ENCODE results near the gene TRABD. TPM values are rescaled to one million over a fixed set of nuclear protein-coding genes. Genes with fewer than 3 reads are reported as not detected.
"Not testable (repeated sequence)": the region's sequence is repeated elsewhere in the genome, so short reads cannot be mapped to it uniquely, and the experiment has no call there.

Gene TRABD
- total RNA-seq, 1 donor from 2014 or later: 45.0 TPM

DNA sequence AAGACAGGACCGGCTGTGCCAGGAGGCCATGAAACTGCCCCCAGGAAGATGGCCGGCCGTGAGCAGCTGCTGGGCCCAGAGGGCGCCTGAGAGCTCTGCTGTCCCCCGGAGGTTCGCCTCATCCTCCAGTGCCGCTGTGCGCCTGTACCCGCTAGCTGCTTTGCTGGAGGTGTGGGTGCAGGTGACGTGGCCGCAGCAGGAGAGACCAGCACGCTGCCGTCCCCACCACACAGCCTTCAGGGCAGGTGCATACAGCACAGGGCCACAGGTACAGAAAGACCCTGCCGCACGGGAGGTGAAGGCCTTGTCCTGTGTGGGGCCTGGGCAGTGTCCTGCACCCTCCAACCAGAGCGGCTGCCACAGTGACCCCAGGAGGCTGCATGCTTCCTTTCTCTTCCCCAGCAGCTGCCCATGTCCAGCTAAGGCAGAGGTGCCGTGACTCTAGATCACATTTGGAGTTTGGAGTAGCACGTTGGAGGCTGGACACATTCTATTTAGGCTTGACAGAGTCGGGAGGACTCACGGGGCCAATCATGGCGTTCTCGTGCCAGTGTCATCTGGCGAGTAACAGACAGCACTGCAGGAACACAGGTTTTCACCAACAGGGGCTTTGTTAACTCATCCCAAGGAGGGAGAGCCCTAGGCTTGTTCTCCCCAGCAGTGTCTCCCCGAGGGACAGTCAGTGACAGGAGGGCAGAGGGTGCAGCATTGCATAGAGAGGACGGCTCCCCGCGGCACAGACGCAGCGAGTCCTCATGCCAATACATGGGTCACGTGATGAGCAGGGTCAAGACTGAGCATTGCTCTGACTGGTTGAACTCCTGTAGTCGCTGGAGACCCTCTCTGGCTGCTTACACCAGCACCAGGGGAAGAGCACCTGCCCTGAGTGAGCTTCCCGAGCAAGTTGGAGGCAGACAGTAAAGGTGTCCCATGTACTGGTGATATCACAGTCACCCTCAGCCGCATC is 33.9 kb upstream of the TRABD start:
- no peak for DNase-seq (ENCODE audit: extremely low read depth, low read depth, low spot score)

DNA sequence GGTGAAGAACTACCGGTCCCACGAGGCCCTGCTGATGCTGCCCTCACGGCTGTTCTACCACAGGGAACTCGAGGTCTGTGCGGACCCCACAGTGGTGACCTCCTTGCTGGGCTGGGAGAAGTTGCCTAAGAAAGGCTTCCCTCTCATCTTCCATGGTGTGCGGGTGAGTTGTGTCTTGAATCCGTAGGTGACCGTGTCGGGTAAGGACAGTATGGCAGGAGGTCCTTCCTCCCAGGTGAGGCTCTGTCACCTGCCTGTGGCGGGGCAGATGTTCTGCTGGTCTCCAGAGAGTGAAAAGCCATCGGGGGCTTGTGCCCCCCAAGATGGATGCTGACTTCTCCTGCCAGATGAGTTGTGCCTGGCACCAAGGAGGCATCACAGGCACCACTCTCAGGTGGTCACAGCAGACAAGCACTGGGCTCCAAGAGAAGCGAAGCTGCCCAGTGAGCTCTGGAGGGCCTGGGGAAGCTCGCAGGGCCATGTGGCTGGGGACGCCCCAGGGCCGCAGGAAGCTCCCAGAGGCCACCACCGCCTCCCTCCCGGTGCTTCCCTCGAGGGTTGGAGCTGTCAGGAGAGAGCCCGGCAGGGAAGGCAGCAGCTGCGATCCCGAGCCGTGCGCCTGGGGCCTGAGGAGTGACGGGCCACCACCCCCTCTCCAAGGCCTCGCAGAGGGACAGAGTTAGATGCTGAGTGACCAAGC is 32.5 kb upstream of the TRABD start:
- no peak for DNase-seq (ENCODE audit: extremely low read depth, low read depth, low spot score)

DNA sequence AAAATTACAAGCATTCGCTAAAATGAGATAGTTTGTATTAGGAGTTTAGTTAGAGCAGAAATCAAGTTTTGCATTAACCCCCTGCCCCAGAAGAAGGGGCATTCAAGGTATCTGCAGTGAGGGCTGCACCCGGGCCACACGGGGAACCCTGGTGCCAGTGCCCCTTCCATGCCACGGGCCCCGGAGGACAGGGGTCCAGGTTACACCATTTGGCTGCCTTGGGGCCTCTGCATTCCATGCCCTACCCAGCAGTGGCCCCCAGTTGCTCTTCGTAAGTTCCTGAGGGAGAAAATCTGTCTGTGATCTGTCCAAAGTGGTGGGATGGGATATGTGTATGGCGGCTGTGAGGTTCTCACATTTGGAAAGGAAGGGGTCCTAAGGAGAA is 32.0 kb upstream of the TRABD start:
- DNase-seq (ENCODE audit: extremely low read depth, low read depth, low spot score): no peak

DNA sequence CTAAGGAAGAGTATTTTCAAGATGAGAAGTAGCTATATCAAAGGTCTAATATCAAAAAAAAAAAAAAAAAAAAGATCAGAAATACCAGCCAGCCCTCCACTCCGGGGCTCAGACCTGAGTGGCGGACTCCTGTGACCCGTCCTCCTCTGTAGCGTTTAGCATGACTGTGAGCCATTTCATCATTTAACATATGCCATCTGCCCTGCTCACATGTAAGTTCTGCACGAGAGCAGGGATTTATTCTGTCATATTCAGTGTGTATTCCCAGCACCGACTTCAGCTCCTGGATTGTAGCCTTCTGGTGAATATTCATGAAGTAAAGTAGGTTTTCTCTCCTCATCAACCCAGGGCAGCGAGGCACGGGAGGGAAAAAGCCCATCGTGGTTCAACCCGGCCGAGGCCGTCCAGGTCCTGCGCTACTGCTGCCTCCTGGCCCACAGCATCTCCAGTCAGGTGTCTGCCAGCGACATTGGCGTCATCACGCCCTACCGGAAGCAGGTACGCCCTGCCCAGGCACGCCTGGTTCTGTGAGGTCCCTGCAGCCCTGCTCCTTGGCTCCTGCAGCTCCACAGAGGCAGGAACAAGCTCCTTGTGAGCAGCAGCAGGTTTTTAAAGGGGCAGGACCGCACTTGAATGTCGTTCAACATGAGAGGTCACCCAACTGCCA is 27.9 kb upstream of the TRABD start:
- no peak for DNase-seq (ENCODE audit: extremely low read depth, low read depth, low spot score)

DNA sequence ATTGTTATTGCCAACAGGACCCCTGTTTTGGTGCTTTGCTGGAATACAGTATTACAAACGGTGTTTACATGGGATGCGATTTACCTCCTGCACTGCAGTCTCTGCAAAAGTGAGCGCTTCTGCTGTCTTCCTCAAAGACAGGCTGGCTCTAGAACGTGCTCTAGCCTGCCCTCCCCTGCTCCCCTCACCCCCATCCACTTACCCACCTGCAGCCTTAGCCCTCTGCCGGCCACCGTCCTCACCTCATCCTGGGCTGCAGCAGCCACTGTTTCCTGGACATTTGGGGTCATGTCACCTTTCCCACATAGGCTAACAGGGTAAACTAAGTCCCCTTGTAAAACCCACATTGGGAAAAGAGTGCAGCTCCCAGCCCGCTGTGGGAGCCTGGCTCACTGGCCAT is 24.8 kb upstream of the TRABD start:
- no peak for DNase-seq (ENCODE audit: extremely low read depth, low read depth, low spot score)

DNA sequence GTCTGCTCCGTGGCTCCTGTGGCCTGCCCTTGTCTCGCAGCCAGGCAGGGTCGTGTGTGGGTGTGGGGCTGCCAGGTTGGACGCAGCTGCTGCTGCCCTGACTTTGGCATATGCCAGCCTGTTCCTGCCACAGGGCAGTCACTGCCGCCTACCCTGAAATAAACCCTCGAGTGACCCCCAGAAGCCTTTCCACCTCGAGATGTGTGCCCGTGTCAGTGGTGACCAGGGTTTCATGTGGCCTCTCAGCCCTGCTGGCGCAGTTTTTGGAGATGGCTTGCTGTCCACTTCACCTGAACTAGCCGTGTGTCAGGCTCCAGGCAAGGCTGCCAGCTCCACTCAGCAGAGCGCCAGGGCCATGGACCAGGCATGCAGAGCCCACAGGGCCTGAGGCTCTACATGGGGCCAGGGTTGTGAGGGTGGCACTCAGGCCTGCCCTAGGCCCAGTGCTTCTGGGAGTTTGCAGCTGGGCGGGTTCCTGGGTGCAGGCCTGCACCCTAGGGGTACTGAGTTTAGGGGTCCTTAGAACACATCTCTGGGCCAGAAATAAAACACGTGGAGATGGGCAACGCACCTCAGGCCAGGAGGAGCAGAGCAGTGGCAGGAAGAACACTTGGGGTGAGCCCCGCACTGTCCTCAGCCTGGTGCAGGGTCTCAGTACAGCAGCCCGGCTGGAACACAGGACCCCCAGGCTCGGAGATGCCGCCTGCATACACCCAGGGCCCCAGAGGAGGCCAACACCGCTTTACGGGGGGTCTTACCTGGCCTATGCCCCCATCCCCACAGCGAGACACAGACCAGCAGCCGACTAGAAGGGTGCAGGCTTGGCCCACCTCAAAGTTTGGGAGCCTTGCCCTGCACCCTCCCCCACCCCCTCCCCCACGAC is 24.0 kb upstream of the TRABD start:
- no peak for DNase-seq (ENCODE audit: extremely low read depth, low read depth, low spot score)

DNA sequence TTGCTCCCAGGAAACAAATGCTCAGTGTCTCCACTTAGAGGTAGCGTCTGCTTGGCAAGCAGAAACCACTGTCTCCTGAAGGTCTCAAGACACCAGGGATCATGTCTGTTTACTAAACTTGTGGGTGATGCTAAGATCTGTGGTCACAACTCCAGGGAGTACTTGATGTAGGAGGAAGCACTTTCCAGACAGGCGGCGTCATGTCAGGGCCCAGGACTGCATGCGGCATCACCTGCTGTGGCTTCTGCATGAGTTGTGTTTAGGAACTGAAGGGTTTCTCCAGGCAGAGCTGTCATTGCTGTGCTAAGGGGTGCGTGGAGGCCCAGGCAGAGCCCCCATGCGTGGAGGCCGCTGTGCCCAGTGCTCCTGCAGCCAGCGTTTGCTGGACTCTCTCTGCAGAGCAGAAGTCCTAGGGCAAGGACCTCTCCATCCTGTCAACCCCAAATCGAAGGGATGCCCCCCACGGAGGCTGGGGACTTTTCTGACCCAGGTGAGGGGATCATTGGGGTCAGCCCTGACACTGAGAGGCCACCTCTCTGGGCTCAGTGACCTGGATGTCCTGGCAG is 23.2 kb upstream of the TRABD start:
- no peak for DNase-seq (ENCODE audit: extremely low read depth, low read depth, low spot score)

DNA sequence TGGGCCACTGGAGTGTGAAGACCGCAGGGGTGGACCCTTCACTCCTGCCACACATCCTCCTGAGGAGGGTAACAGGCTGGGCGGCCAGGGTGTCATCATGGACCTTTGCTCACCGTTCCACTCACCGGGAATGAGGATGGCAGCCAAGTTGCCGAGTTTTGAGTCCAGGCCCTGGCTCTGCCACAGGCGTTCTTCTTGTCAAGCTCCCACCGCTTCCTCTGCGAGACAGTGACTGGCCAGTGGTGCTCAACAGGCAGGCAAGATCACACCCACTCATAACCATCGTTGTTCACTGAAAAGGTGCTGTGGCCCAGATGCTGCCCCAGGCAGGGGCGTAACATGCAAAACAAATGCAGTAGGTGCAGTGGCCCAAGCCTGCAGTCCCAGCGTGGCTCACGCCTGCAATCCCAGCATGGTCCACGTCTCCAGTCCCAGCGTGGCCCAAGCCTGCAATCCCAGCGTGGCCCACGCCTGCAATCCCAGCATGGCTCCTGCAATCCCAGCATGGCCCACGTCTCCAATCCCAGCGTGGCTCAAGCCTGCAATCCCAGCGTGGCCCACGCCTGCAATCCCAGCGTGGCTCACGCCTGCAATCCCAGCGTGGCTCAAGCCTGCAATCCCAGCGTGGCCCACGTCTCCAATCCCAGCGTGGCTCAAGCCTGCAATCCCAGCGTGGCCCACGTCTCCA is 20.1 kb upstream of the TRABD start:
- DNase-seq (ENCODE audit: extremely low read depth, low read depth, low spot score): no peak

DNA sequence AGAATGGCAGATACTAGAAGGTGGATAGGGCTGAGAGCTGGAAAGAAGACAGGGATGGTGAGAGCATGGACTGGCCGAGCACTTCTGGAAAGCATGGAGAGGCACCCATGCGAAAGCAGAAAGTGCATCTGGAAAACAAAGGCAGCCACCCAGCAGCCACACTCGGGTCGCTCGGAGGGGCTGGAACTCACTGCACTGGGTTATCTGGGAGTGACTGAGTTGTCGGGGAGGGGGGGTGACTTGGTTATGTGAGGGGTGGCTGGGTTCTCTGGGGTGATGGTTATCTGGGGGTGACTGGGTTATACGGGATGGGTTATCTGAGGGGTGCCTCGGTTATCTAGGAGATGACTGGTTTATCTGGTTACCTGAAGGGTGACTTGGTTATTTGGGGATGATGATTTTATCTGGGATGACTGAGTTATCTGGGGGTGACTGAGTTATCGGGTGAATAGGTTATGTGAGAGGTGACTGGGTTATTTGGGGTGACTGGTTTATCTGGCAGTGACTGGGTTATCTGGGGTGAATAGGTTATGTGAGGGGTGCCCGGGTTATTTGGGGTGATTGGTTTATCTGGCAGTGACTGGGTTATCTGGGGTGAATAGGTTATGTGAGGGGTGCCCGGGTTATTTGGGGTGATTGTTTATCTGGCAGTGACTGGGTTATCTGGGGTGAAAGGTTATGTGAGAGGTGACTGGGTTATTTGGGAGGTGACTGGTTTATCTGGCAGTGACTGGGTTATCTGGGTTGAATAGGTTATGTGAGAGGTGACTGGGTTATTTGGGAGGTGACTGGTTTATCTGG is 17.8 kb upstream of the TRABD start:
- DNase-seq (ENCODE audit: extremely low read depth, low read depth, low spot score): no peak

DNA sequence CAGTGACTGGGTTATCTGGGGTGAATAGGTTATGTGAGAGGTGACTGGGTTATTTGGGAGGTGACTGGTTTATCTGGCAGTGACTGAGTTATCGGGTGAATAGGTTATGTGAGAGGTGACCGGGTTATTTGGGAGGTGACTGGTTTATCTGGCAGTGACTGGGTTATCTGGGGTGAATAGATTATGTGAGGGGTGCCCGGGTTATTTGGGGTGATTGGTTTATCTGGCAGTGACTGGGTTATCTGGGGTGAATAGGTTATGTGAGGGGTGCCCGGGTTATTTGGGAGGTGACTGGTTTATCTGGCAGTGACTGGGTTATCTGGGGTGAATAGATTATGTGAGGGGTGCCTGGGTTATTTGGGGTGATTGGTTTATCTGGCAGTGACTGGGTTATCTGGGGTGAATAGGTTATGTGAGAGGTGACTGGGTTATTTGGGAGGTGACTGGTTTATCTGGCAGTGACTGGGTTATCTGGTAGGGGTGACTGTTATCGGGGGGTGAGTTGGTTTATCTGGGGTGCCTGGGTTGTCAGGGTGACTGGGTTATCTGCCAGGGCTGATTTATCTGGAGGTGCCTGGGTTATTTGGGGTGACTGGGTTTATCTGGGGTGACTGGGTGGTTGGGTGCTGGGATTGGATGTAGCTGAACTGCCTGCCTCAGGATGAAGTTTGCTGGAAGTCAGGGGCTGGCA is 17.1 kb upstream of the TRABD start:
- not testable (repeated sequence) for DNase-seq (ENCODE audit: extremely low read depth, low read depth, low spot score)

DNA sequence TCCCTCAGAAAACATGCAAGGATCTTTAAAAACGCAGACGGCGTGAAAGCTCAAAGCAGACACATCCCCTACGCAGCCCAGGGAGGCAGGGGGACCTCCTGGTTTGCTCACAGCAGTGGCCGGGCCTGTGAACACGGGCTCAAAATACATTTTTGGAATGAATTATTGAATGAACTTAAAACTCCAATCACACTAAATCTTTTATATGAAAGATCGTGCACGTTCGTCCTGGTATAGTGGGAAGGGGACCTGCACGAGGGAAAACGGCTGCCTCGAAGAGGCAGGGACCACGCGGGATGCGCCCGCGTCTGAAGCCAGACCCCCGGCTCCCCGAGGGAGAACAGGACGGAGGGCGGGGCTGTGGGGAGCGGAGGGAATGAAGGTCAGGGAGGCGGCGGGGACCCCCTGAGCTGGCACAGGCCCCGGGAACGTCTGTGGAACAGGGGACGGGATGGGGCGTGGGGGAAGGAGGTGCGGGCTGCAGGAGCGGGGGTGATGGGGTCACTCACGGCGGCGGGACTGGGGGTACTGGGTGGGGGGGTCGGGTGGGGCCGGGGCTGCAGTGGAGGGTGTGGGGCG is 16.4 kb upstream of the TRABD start:
- no peak for DNase-seq (ENCODE audit: extremely low read depth, low read depth, low spot score)

DNA sequence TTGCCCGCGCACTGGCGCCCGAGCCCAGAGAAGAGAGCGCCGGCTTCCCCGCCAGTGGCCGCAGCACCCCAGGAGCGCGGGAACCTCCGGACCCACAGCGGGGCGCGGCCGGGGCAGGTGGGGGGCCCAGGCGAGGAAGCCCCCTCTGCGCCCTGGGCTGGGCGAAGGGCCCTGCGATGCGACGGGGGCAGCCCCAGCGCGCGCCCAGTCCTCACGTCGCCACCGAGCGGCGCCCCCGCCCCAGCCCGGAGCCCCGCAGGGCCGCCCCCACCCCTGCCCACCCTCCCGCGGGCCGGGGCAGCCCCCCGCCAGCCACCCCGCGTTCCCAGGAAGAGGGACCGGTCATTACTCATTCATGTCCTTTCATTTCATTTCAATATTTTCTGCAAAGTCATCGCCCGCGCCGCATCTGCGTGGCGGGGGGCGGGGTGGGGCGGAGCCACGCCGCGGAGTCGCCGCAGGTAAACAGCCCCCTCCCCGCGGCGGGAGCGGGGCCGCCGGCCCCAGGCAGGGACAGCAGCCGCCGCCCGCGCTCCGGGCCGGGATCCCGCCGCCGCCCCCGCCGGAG is 15.9 kb upstream of the TRABD start:
- DNase-seq (ENCODE audit: extremely low read depth, low read depth, low spot score): no peak

DNA sequence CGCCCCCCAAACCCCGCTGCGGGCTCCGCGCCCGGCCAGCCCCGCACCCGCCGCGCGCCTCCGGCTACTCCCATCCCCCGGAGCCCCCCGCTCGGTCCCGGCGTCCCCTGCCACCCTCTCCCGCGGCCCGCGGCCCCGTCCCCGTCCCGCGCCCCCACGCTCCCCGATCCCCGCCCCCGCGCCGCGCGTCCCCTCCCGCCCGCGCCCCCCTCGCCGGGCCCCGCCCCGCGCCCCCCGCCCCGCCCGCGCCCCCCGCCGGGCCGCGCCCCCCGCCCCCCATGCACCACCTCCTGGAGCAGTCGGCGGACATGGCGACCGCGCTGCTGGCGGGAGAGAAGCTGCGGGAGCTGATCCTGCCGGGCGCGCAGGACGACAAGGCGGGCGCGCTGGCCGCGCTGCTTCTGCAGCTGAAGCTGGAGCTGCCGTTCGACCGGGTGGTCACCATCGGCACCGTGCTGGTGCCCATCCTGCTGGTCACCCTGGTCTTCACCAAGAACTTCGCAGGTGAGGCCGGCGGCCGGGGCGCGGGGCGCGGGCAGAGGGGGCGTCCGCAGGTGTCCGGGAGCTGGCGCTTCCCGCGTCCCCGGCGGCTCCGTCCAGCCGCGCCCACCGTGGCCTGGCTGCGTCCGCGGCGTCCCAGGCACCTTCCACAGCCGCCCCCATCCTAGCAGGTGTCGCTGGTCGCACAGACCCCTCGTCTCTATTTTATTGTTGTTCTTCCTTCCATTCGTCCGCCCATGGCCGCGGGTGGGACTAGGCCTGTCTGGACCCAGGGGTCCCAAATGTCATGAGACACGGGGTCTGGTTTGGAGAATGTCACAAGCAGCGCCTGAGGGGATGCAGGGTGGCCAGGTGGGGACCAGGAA is 15.0 kb upstream of the TRABD start, which contains the start of gene PANX2:
Gene PANX2, plus strand, starts transcription at position 279 of the 866 bp plus-strand sequence. Its CDS starts 0 bp downstream, at position 279.
- no peak for DNase-seq (ENCODE audit: extremely low read depth, low read depth, low spot score)

DNA sequence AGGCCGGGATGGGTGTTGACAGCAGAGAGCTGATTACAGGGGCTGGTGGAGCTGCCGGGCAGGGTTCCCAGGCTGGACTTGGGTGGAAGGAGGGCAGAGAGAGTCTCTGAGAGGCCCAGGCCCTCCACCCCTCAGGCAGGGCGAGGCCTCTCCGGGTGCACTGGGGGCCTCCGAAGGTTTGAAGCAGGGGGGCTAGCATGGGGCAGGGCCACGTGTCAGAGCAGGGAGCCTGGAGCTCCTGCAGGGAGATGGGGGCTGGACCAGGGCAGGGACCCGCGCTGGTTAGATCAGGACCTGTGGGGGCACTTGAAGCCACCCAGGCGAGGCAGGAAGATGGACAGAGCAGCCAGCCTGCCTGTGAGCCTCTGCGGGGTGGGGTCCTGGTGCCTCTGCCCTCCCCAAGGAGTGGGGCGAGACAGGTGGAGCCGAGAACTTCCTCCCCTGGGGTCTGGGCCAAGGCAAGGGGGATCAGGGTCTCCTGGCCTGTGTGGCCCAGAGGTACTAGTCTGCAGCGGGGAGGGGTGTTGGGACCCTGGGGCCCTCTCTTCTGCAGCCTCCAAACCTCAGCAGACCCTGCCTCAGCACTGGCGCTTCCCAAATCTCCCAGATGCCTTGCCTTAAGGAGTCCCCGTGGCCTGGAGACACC is 14.3 kb upstream of the TRABD start:
- DNase-seq (ENCODE audit: extremely low read depth, low read depth, low spot score): no peak

DNA sequence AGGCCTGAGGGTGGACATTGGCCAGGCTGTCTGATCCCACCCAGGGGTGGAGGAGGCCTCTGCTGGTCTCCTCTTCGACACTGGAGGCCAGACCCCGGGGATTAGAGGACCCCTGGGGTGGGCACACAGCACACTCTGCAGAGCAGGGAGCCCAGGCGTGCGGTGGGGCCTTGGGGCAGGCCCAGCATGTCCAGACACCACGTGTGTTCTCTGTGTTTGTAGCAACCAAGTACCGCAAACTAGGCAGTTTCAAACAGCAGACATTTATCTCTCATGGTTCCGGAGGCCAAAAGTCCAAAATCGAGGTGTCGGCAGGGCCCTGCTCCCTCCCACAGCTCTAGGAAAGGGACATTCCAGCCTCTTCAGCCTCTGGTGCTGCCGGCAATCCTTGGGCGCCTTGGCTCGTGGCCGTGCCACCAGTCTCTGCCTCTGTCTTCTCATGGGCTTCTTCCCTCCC is 13.7 kb upstream of the TRABD start:
- no peak for DNase-seq (ENCODE audit: extremely low read depth, low read depth, low spot score)
